HEK293T (cell line): ENCODE measurements around the gene STXBP5.

Experiments used
- ELF4 ChIP-seq: fragments of 450-650 bp; IDR thresholded peaks from 2 replicates; pipeline ENCODE4 v1.6.1; 2017; ENCODE audit warnings: antibody characterized with exemption
- FOXM1 ChIP-seq: fragments of 450-650 bp; IDR thresholded peaks from 2 replicates; pipeline ENCODE4 v1.6.1; 2017; ENCODE audit warnings: mild to moderate bottlenecking, borderline replicate concordance
- NFRKB ChIP-seq: fragments of 450-650 bp; IDR thresholded peaks from 2 replicates; pipeline ENCODE4 v1.6.1; 2016; ENCODE audit warnings: mild to moderate bottlenecking, moderate library complexity
- TARDBP ChIP-seq: fragments of 450-650 bp; IDR thresholded peaks from 2 replicates; pipeline ENCODE4 v1.6.1; 2016
- TF ChIP-seq, protein P1 (sequence below): fragments of 450-650 bp; IDR thresholded peaks from 2 replicates; pipeline ENCODE4 v1.6.1; 2016

DNA sequence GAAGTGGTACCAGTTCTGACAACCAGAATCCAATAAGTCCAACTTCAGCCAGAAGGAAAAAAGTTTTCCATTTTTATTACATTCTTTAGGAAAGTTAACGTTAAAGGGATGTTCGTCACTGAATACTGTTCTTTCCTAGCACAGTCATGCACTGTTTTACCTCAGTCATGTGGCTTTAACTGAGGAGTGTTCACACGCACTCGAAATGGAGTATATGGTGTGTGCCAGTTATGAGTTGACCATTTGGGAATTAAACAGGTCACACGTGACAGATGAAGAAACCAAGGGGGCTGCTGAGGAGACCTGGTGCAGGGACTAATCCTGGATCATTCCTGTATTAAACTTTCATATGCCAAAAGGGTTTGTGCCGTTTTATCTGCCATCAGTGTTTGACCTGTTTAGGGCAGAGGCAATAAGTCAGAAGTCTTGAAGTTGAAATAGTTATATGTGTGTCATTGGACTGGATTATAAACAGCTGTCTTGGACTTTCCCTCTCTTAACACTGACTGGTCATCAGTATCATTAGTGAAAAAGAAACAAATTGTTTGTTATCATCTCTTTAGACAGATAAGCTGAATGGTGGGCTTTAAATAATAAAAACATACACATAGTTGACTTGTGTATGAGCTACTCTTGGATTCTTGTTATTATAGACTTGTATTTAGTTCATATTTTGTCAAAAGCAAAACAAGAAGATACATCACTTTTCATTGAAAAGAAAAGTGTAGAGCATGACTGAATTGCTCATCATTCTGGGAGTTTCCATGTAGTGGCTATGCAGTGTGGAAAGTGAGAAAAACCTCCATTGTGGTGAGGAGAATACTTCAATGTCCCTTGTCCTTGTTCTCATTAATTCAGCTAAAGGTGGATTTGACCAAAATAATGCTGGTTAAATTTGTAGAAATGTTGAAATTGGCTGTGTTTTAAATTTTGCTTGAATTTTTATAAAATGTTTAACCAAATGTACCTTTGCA is 180.8 kb downstream of the STXBP5 start:
- TF ChIP-seq FOXM1 (no peak), ELF4 (no peak), TARDBP (no peak), NFRKB (no peak)
- TF ChIP-seq, protein P1, sequence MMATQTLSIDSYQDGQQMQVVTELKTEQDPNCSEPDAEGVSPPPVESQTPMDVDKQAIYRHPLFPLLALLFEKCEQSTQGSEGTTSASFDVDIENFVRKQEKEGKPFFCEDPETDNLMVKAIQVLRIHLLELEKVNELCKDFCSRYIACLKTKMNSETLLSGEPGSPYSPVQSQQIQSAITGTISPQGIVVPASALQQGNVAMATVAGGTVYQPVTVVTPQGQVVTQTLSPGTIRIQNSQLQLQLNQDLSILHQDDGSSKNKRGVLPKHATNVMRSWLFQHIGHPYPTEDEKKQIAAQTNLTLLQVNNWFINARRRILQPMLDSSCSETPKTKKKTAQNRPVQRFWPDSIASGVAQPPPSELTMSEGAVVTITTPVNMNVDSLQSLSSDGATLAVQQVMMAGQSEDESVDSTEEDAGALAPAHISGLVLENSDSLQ: no peak
